ENCODE results near the gene MMEL1. TPM values are rescaled to one million over a fixed set of nuclear protein-coding genes. Genes with fewer than 3 reads are reported as not detected.

MMEL1 gene
- total RNA-seq, 3 donors from 2014 or later = 9.2 to 12.7 TPM; not detected in 1

- peak; percentile 82 to 90 for DNase-seq (ENCODE audit: low spot score in 2 of 2)
- Histone ChIP-seq H3K27ac (peak overlapping the region; percentile 98 to 100), H3K36me3 (no peaks in the 10 kb centered on the region), H3K4me1 (peaks cover 32 to 33% of the 10 kb centered on the region in 2 donors), H3K9me3 (no peaks in the 10 kb centered on the region), H3K4me3 (peak overlapping the region; percentile 45 to 73 (median 49)), H3K27me3 (no peaks in the 10 kb centered on the region)
- intact Hi-C loops (cut with DNase I; ENCODE audit: low total_unique reads) = loop anchor here (2.0 kb wide), 1 partner anchor 135 kb away; the partner anchor contains the start of gene PEX10
- TF ChIP-seq POLR2A (IDR thresholded peaks at IDR 0.05) = no peak
- peak in 2 of 3 donors; percentile 29 to 71 for TF ChIP-seq POLR2AphosphoS5 (IDR thresholded peaks at IDR 0.05)
- TF ChIP-seq, protein P1, sequence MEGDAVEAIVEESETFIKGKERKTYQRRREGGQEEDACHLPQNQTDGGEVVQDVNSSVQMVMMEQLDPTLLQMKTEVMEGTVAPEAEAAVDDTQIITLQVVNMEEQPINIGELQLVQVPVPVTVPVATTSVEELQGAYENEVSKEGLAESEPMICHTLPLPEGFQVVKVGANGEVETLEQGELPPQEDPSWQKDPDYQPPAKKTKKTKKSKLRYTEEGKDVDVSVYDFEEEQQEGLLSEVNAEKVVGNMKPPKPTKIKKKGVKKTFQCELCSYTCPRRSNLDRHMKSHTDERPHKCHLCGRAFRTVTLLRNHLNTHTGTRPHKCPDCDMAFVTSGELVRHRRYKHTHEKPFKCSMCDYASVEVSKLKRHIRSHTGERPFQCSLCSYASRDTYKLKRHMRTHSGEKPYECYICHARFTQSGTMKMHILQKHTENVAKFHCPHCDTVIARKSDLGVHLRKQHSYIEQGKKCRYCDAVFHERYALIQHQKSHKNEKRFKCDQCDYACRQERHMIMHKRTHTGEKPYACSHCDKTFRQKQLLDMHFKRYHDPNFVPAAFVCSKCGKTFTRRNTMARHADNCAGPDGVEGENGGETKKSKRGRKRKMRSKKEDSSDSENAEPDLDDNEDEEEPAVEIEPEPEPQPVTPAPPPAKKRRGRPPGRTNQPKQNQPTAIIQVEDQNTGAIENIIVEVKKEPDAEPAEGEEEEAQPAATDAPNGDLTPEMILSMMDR (IDR thresholded peaks at IDR 0.05) = peak; percentile 86 to 95 (median 90)
Observed at GRCh38 chr1:2548068-2548589, 84.7 kb downstream of the MMEL1 start.

- DNase-seq (ENCODE audit: low spot score in 2 of 2) = no peak
- Histone ChIP-seq H3K27ac (peak overlapping the region; percentile 98 to 100), H3K4me3 (peak overlapping the region; percentile 49 to 73 (median 59)), H3K36me3 (no peaks in the 10 kb centered on the region), H3K27me3 (no peaks in the 10 kb centered on the region), H3K9me3 (no peaks in the 10 kb centered on the region), H3K4me1 (peaks cover 32 to 33% of the 10 kb centered on the region in 2 donors)
- TF ChIP-seq POLR2A (IDR thresholded peaks at IDR 0.05) (no peak), POLR2AphosphoS5 (IDR thresholded peaks at IDR 0.05) (peak in 1 of 3 donors; percentile 10)
- TF ChIP-seq, protein P1 (IDR thresholded peaks at IDR 0.05) = no peak
- intact Hi-C loops (cut with DNase I; ENCODE audit: low total_unique reads) = loop anchor here (2.0 kb wide), 1 partner anchor 135 kb away; the partner anchor contains the start of gene PEX10
Observed at GRCh38 chr1:2547210-2548067, 85.4 kb downstream of the MMEL1 start.

GRCh38 chr1:2546515-2547209 is 86.2 kb downstream of the MMEL1 start:
- peak; percentile 85 to 87 for DNase-seq (ENCODE audit: low spot score in 2 of 2)
- no peak for TF ChIP-seq POLR2A (IDR thresholded peaks at IDR 0.05)
- peak in 2 of 3 donors; percentile 31 to 53 for TF ChIP-seq POLR2AphosphoS5 (IDR thresholded peaks at IDR 0.05)
- TF ChIP-seq, protein P1 (IDR thresholded peaks at IDR 0.05) = peak in 1 of 3 donors; percentile 36
- peak overlapping the region; percentile 98 to 100 for H3K27ac ChIP-seq
- no peaks in the 10 kb centered on the region for H3K27me3 ChIP-seq
- H3K9me3 ChIP-seq = no peaks in the 10 kb centered on the region
- H3K4me3 ChIP-seq = peak overlapping the region; percentile 49 to 73 (median 59)
- intact Hi-C loops (cut with DNase I; ENCODE audit: low total_unique reads) = no loop called here
- no peaks in the 10 kb centered on the region for H3K36me3 ChIP-seq
- peaks cover 32 to 33% of the 10 kb centered on the region in 2 donors for H3K4me1 ChIP-seq

- intact Hi-C loops (cut with DNase I; ENCODE audit: low total_unique reads) = no loop called here
- Histone ChIP-seq H3K27me3 (peaks cover 0 to 2% of the 10 kb centered on the region in 2 donors), H3K27ac (peak overlapping the region; percentile 98 to 100), H3K4me3 (peak overlapping the region; percentile 49 to 73 (median 59)), H3K36me3 (no peaks in the 10 kb centered on the region), H3K4me1 (peaks cover 32 to 33% of the 10 kb centered on the region in 2 donors), H3K9me3 (no peaks in the 10 kb centered on the region)
- peak; percentile 87 to 93 for DNase-seq (ENCODE audit: low spot score in 2 of 2)
- TF ChIP-seq POLR2AphosphoS5 (IDR thresholded peaks at IDR 0.05) = peak in 1 of 3 donors; percentile 3
- TF ChIP-seq, protein P1 (IDR thresholded peaks at IDR 0.05) = no peak
Observed at GRCh38 chr1:2545754-2546514, 86.9 kb downstream of the MMEL1 start.
